Measurements from ENCODE around the gene GPN3. TPM values are rescaled to one million over a fixed set of nuclear protein-coding genes. Genes with fewer than 3 reads are reported as not detected.
A peak's percentile ranks its signal among the peaks of the same experiment; 100 is the strongest.
"Not testable (repeated sequence)": the region's sequence is repeated elsewhere in the genome, so short reads cannot be mapped to it uniquely, and the experiment has no call there.

The GPN3 gene
- total RNA-seq, 1 donor from 2014 or later, result 50.3 TPM

GRCh38 chr12:110429676-110430075 lies 38.4 kb downstream of the GPN3 start:
- H3K9me3 Mint-ChIP-seq; H3K4me3 Mint-ChIP-seq; DNase-seq (ENCODE audit: low spot score); H3K27ac Mint-ChIP-seq; H3K36me3 Mint-ChIP-seq (ENCODE audit: low read depth); H3K4me1 Mint-ChIP-seq (ENCODE audit: low read depth); intact Hi-C loops (cut with micrococcal nuclease); H3K27me3 Mint-ChIP-seq (ENCODE audit: insufficient read depth): not testable (repeated sequence)

- Mint-ChIP-seq H3K9me3 (no peaks in the 10 kb centered on the region), H3K4me3 (no peak overlapping the region)
- intact Hi-C loops (cut with micrococcal nuclease), result no loop called here
Measured at GRCh38 chr12:110426406-110426805, 41.7 kb downstream of the GPN3 start.

GRCh38 chr12:110424237-110424636 lies 43.8 kb downstream of the GPN3 start:
- intact Hi-C loops (cut with micrococcal nuclease), result no loop called here
- no peak for DNase-seq (ENCODE audit: low spot score)
- no peak overlapping the region for H3K27ac Mint-ChIP-seq
- no peaks in the 10 kb centered on the region for H3K4me1 Mint-ChIP-seq (ENCODE audit: low read depth)
- peaks cover 37% of the 10 kb centered on the region for H3K27me3 Mint-ChIP-seq (ENCODE audit: insufficient read depth)
- H3K9me3 Mint-ChIP-seq, result no peaks in the 10 kb centered on the region
- no peak overlapping the region for H3K4me3 Mint-ChIP-seq
- no peaks in the 10 kb centered on the region for H3K36me3 Mint-ChIP-seq (ENCODE audit: low read depth)

More at GRCh38 chr12:110426406-110426805, 41.7 kb downstream of the GPN3 start:
- no peak for DNase-seq (ENCODE audit: low spot score)
- peaks cover 28% of the 10 kb centered on the region for H3K27me3 Mint-ChIP-seq (ENCODE audit: insufficient read depth)
- no peak overlapping the region for H3K27ac Mint-ChIP-seq
- no peaks in the 10 kb centered on the region for H3K4me1 Mint-ChIP-seq (ENCODE audit: low read depth)
- H3K36me3 Mint-ChIP-seq (ENCODE audit: low read depth), result no peaks in the 10 kb centered on the region

- H3K36me3 Mint-ChIP-seq (ENCODE audit: low read depth), result no peaks in the 10 kb centered on the region
- H3K4me3 Mint-ChIP-seq, result no peak overlapping the region
- no peaks in the 10 kb centered on the region for H3K9me3 Mint-ChIP-seq
- H3K27ac Mint-ChIP-seq, result no peak overlapping the region
- intact Hi-C loops (cut with micrococcal nuclease), result no loop called here
- no peaks in the 10 kb centered on the region for H3K4me1 Mint-ChIP-seq (ENCODE audit: low read depth)
- H3K27me3 Mint-ChIP-seq (ENCODE audit: insufficient read depth), result peaks cover 42% of the 10 kb centered on the region
- no peak for DNase-seq (ENCODE audit: low spot score)
Measured at GRCh38 chr12:110421701-110422100, 46.4 kb downstream of the GPN3 start.

GRCh38 chr12:110421159-110421661 lies 46.8 kb downstream of the GPN3 start:
- Mint-ChIP-seq H3K27me3 (ENCODE audit: insufficient read depth) (peaks cover 42% of the 10 kb centered on the region), H3K27ac (no peak overlapping the region), H3K4me1 (ENCODE audit: low read depth) (no peaks in the 10 kb centered on the region), H3K9me3 (no peaks in the 10 kb centered on the region), H3K4me3 (no peak overlapping the region), H3K36me3 (ENCODE audit: low read depth) (no peaks in the 10 kb centered on the region)
- intact Hi-C loops (cut with micrococcal nuclease), result no loop called here
- DNase-seq (ENCODE audit: low spot score), result no peak

DNA sequence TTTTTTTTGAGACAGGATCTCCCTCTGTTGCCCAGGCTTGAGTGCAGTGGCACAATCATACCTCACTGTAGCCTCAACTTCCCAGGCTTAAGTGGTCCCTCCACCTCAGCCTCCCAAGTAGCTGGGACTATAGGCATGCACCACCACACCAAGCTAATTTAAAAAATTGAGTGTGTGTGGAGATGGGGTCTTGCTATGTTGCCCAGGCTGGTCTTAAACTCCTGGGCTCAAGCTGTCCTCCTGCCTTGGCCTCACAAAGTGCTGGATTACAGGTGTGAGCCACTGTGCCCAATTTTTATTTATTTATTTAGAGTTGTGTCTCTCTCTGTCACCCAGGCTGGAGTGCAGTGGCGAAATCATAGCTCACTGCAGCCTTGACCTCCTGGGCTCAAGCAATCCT lies 47.4 kb downstream of the GPN3 start:
- DNase-seq (ENCODE audit: low spot score); H3K4me1 Mint-ChIP-seq (ENCODE audit: low read depth); intact Hi-C loops (cut with micrococcal nuclease); H3K4me3 Mint-ChIP-seq; H3K36me3 Mint-ChIP-seq (ENCODE audit: low read depth); H3K27ac Mint-ChIP-seq; H3K9me3 Mint-ChIP-seq: not testable (repeated sequence)
- peaks cover 42% of the 10 kb centered on the region for H3K27me3 Mint-ChIP-seq (ENCODE audit: insufficient read depth)

GRCh38 chr12:110417113-110417512 lies 50.9 kb downstream of the GPN3 start:
- intact Hi-C loops (cut with micrococcal nuclease); DNase-seq (ENCODE audit: low spot score); H3K9me3 Mint-ChIP-seq; H3K4me1 Mint-ChIP-seq (ENCODE audit: low read depth); H3K4me3 Mint-ChIP-seq; H3K27ac Mint-ChIP-seq; H3K36me3 Mint-ChIP-seq (ENCODE audit: low read depth): not testable (repeated sequence)
- peaks cover 28% of the 10 kb centered on the region for H3K27me3 Mint-ChIP-seq (ENCODE audit: insufficient read depth)

GRCh38 chr12:110410086-110410485 lies 58.0 kb downstream of the GPN3 start:
- intact Hi-C loops (cut with micrococcal nuclease); H3K36me3 Mint-ChIP-seq (ENCODE audit: low read depth); H3K4me3 Mint-ChIP-seq; H3K27ac Mint-ChIP-seq; DNase-seq (ENCODE audit: low spot score); H3K9me3 Mint-ChIP-seq; H3K4me1 Mint-ChIP-seq (ENCODE audit: low read depth): not testable (repeated sequence)
- peaks cover 17% of the 10 kb centered on the region for H3K27me3 Mint-ChIP-seq (ENCODE audit: insufficient read depth)

DNA sequence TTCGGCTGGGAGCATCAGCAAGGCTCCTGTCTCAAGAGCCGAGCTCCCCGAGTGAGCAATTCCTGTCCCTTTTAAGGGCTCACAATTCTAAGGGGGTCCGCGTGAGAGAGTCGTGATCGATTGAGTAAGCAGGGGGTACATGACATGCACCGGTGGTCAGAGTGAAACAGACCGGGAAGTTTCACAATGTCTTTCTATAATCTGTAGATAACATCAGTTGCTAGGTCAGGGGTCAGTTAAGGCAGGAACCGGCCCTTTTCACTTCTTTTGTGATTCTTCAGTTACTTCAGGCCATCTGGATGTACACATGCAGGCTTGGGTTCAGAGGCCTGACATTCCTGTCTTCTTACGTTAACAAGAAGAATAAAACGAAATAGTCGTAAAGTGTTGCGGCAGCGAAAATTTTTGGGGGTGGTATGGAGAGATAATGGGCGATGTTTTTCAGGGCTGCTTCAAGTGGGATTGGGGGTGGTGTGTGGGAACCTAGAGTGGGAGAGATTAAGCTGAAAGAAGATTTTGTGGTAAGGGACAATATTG lies 62.9 kb downstream of the GPN3 start:
- not testable (repeated sequence) for H3K27me3 Mint-ChIP-seq (ENCODE audit: insufficient read depth); H3K4me3 Mint-ChIP-seq; DNase-seq (ENCODE audit: low spot score); H3K9me3 Mint-ChIP-seq; H3K27ac Mint-ChIP-seq
- intact Hi-C loops (cut with micrococcal nuclease), result loop anchor here (2.0 kb wide), 1 partner anchor 124 kb away; the partner anchor contains the start of gene ATP2A2
- Mint-ChIP-seq H3K36me3 (ENCODE audit: low read depth) (peaks cover 12% of the 10 kb centered on the region), H3K4me1 (ENCODE audit: low read depth) (peaks cover 22% of the 10 kb centered on the region)

DNA sequence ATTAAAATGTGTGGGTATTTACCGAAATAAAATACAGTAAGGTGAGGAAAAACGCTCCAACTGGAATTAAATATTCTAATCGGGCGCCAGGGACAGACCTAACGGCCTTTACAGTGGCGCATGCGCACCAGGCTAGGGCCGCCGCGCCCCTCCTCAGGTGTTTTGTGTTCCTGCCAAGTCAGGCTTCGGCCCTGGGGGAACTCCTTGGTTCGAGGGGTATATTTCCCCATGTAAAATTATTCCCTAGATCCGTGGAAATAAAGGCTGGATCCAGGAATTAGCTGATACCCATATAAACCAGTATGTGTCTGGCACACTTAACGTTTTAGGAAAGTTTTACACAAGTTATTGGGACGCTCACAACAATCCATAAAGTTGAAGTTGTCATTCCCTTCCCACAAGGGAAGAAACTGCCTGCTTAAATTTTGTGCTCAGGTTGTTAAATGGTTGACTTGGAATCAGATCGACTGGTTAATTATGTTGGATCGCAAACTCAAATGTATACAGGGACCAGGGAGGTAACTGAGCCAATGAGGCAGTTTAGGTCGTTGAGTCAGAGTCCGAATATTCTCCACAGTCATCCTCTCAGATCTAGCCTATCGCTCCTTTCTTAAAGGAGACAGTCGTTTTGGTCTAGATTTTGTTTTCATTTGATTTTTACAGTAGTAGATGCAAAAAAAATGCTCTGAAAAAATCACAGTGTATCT lies 63.9 kb downstream of the GPN3 start:
- H3K4me1 Mint-ChIP-seq (ENCODE audit: low read depth), result peaks cover 25% of the 10 kb centered on the region
- peak overlapping the region; percentile 97 for H3K27ac Mint-ChIP-seq
- peak; percentile 68 for DNase-seq (ENCODE audit: low spot score)
- intact Hi-C loops (cut with micrococcal nuclease), result loop anchor here (1.0 to 5.0 kb wide), 6 partner anchors 27 to 832 kb away; partner anchors contain the start of genes ARPC3, ATP2A2, FAM216A and GPN3
- peak overlapping the region; percentile 100 for H3K4me3 Mint-ChIP-seq
- peaks cover 18% of the 10 kb centered on the region for H3K36me3 Mint-ChIP-seq (ENCODE audit: low read depth)
- no peaks in the 10 kb centered on the region for H3K9me3 Mint-ChIP-seq
- no peaks in the 10 kb centered on the region for H3K27me3 Mint-ChIP-seq (ENCODE audit: insufficient read depth)

- intact Hi-C loops (cut with micrococcal nuclease), result loop anchor here (1.0 to 5.0 kb wide), 4 partner anchors 47 to 831 kb away; partner anchors contain the start of genes ARPC3, FAM216A, GPN3 and MMAB
- Mint-ChIP-seq H3K27ac (peak within 1 kb of the TSS; percentile 97), H3K36me3 (ENCODE audit: low read depth) (peaks cover 18% of the 10 kb centered on the region), H3K27me3 (ENCODE audit: insufficient read depth) (no peaks in the 10 kb centered on the region), H3K4me1 (ENCODE audit: low read depth) (peaks cover 25% of the 10 kb centered on the region), H3K4me3 (peak within 1 kb of the TSS; percentile 100), H3K9me3 (no peaks in the 10 kb centered on the region)
- peak; percentile 81 for DNase-seq (ENCODE audit: low spot score)
Measured at GRCh38 chr12:110403146-110403975, 64.7 kb downstream of the GPN3 start, which contains the start of gene ANAPC7. Gene ANAPC7, minus strand, starts transcription at chr12:110403708. Its CDS starts 81 bp downstream, at chr12:110403627.

Data from activated T-helper 1 cell treated with anti-CD3 and anti-CD28 coated beads, Interleukin-12 subunit alpha, Interleukin-12 subunit beta, Interleukin-2, Interleukin-4 antibody, amounts not matched to agents 30 ng/mL and 10 ng/mL and 1 ng/mL, durations not matched to agents 14 hours and 24 hours and 36 hours (primary cell).